Loucy (cell line): ENCODE data around the gene ADAMTS5.

Experiments
- H2AFZ ChIP-seq: fragments of 200-600 bp; sonication (generic); 2 replicates; pipeline ENCODE4 v1.6.0; 2016; ENCODE audit warnings: antibody characterized with exemption, mild to moderate bottlenecking, low read length, moderate library complexity
- H3F3A ChIP-seq: fragments of 200-600 bp; 2 replicates; pipeline ENCODE4 v1.6.0; 2016; ENCODE audit warnings: antibody characterized with exemption, low read depth, mild to moderate bottlenecking
- H3K27me3 ChIP-seq: fragments of 200-600 bp; sonication (generic); 2 replicates; pipeline ENCODE4 v1.6.1; 2014; ENCODE audit warnings: low read length, mild to moderate bottlenecking; ENCODE audit not compliant: insufficient read depth, poor library complexity, severe bottlenecking
- H3K36me3 ChIP-seq: fragments of 200-600 bp; sonication (generic); 2 replicates; pipeline ENCODE4 v1.6.1; 2016; ENCODE audit warnings: low read length; ENCODE audit not compliant: insufficient read depth
- H3K4me1 ChIP-seq: fragments of 200-600 bp; sonication (generic); 2 replicates; pipeline ENCODE4 v1.5.1; 2014; ENCODE audit warnings: low read length, mild to moderate bottlenecking; ENCODE audit not compliant: insufficient read depth, poor library complexity, severe bottlenecking
- H3K4me2 ChIP-seq: fragments of 200-600 bp; sonication (generic); 2 replicates; pipeline ENCODE4 v1.6.0; 2014; ENCODE audit warnings: antibody characterized with exemption, low read length, low read depth, mild to moderate bottlenecking; ENCODE audit not compliant: poor library complexity, severe bottlenecking
- H3K4me3 ChIP-seq: fragments of 200-600 bp; sonication (generic); 2 replicates; pipeline ENCODE4 v1.5.1; 2014; ENCODE audit warnings: low read length, mild to moderate bottlenecking, mixed read lengths; ENCODE audit not compliant: poor library complexity, severe bottlenecking
- H3K79me2 ChIP-seq: fragments of 200-600 bp; sonication (generic); 2 replicates; pipeline ENCODE4 v1.6.1; 2014; ENCODE audit warnings: low read length; ENCODE audit not compliant: insufficient read depth
- H3K9ac ChIP-seq: fragments of 200-600 bp; sonication (generic); 2 replicates; pipeline ENCODE4 v1.6.0; 2014; ENCODE audit warnings: mild to moderate bottlenecking, low read depth, low read length, moderate library complexity; ENCODE audit not compliant: poor library complexity, severe bottlenecking
- H3K9me2 ChIP-seq: fragments of 200-600 bp; sonication (generic); replicated peaks from 2 replicates; pipeline ENCODE4 v1.6.1; 2016; ENCODE audit warnings: low read depth, low read length, mixed read lengths
- H3K9me3 ChIP-seq: fragments of 200-600 bp; sonication (generic); 2 replicates; pipeline ENCODE4 v1.6.1; 2014; ENCODE audit warnings: mild to moderate bottlenecking, antibody characterized with exemption, low read length, low read depth; ENCODE audit not compliant: insufficient read depth
- H4K20me1 ChIP-seq: fragments of 200-600 bp; sonication (generic); 2 replicates; pipeline ENCODE4 v1.6.0; 2014; ENCODE audit warnings: antibody characterized with exemption, low read length, mild to moderate bottlenecking; ENCODE audit not compliant: insufficient read depth, poor library complexity, severe bottlenecking
- EZH2phosphoT487 ChIP-seq: fragments of 200-600 bp; IDR thresholded peaks from 2 replicates; pipeline ENCODE4 v1.6.1; 2018; ENCODE audit warnings: antibody characterized with exemption, mild to moderate bottlenecking, moderate library complexity, borderline replicate concordance
- TF ChIP-seq, protein P1 (sequence below): fragments of 200-600 bp; sonication (generic); conservative IDR thresholded peaks from 2 replicates; pipeline ENCODE4 v1.5.1; 2014; ENCODE audit warnings: mild to moderate bottlenecking, antibody characterized with exemption, low read length

The ADAMTS5 gene

DNA sequence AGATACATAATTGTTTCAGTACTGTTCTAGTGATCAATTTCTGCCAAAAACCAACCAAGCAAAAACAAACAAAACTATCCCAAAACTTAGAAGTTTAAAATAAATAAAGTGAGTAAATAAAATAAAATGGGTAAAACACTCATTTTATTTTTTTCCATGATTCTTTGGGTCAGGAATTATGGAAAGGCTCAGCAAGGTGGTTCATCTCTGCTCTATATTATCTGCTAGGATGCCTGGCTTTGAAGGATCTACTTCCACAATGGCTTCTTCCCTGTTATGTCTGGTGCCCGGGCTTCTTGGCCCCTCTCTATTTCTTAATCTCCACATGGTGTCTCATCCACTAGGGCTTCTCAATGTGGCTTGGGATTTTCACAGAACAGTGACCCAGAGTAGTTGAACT, 92.5 kb downstream of the ADAMTS5 start:
- no peak overlapping the region for H3K9ac ChIP-seq
- H4K20me1 ChIP-seq = no peaks in the 10 kb centered on the region
- H3K4me2 ChIP-seq = no peak overlapping the region
- TF ChIP-seq, protein P1, sequence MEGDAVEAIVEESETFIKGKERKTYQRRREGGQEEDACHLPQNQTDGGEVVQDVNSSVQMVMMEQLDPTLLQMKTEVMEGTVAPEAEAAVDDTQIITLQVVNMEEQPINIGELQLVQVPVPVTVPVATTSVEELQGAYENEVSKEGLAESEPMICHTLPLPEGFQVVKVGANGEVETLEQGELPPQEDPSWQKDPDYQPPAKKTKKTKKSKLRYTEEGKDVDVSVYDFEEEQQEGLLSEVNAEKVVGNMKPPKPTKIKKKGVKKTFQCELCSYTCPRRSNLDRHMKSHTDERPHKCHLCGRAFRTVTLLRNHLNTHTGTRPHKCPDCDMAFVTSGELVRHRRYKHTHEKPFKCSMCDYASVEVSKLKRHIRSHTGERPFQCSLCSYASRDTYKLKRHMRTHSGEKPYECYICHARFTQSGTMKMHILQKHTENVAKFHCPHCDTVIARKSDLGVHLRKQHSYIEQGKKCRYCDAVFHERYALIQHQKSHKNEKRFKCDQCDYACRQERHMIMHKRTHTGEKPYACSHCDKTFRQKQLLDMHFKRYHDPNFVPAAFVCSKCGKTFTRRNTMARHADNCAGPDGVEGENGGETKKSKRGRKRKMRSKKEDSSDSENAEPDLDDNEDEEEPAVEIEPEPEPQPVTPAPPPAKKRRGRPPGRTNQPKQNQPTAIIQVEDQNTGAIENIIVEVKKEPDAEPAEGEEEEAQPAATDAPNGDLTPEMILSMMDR = no peak
- TF ChIP-seq EZH2phosphoT487 = no peak
- H3K27me3 ChIP-seq = no peaks in the 10 kb centered on the region
- H2AFZ ChIP-seq = no peak overlapping the region
- H3K9me3 ChIP-seq = no peaks in the 10 kb centered on the region
- H3K79me2 ChIP-seq = no peaks in the 10 kb centered on the region
- H3K36me3 ChIP-seq = no peaks in the 10 kb centered on the region
- H3K4me3 ChIP-seq = no peak overlapping the region
- no peaks in the 10 kb centered on the region for H3K9me2 ChIP-seq
- no peaks in the 10 kb centered on the region for H3F3A ChIP-seq
- H3K4me1 ChIP-seq = no peaks in the 10 kb centered on the region
